ENCODE data around the gene TLE1.

The TLE1 gene

DNA sequence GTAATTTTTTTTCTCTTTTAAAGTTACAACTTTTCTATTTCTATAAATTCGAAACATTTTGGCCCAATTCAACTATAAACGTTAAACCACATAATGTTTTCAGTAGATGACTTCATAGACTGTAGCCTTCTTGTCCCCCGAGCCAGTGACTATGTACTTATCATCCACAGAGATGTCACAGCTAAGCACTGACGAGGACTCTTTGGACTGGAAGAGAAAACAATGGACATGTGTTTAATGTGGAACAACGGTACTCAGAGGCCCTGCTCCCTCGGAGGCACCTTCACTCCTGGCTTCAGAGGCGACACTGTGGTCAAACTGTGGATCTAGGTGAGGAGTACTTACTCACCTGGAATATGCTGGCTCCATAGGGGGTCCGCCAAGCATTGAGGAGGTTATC is 105.2 kb downstream of the TLE1 start:
- Histone ChIP-seq H3K79me2 (ENCODE audit: insufficient read depth, low read length) (no peaks in the 10 kb centered on the region), H3K27me3 (ENCODE audit: insufficient read depth, low read length) (no peaks in the 10 kb centered on the region), H4K20me1 (ENCODE audit: insufficient read depth, low read length) (no peaks in the 10 kb centered on the region), H3K4me3 (ENCODE audit: low read depth, low read length, poor library complexity, severe bottlenecking) (no peak overlapping the region), H3K9me2 (ENCODE audit: low read depth, low read length) (no peaks in the 10 kb centered on the region), H2AFZ (ENCODE audit: low read length) (no peak overlapping the region), H3K4me1 (ENCODE audit: insufficient read depth, low read length, severe bottlenecking) (peaks cover 58% of the 10 kb centered on the region), H3K9ac (ENCODE audit: low read length) (no peak overlapping the region), H3K4me2 (ENCODE audit: low read length) (no peak overlapping the region), H3K27ac (ENCODE audit: low read depth, low read length, poor library complexity, severe bottlenecking) (peak overlapping the region; percentile 88), H3K9me3 (ENCODE audit: low read length) (no peaks in the 10 kb centered on the region), H3F3A (ENCODE audit: insufficient read depth, low read length) (no peaks in the 10 kb centered on the region), H3K36me3 (ENCODE audit: insufficient read depth, low read length) (no peaks in the 10 kb centered on the region)
- no peak for TF ChIP-seq EZH2 (IDR thresholded peaks at IDR 0.05; ENCODE audit: borderline replicate concordance, low read length)
- TF ChIP-seq, protein P1, sequence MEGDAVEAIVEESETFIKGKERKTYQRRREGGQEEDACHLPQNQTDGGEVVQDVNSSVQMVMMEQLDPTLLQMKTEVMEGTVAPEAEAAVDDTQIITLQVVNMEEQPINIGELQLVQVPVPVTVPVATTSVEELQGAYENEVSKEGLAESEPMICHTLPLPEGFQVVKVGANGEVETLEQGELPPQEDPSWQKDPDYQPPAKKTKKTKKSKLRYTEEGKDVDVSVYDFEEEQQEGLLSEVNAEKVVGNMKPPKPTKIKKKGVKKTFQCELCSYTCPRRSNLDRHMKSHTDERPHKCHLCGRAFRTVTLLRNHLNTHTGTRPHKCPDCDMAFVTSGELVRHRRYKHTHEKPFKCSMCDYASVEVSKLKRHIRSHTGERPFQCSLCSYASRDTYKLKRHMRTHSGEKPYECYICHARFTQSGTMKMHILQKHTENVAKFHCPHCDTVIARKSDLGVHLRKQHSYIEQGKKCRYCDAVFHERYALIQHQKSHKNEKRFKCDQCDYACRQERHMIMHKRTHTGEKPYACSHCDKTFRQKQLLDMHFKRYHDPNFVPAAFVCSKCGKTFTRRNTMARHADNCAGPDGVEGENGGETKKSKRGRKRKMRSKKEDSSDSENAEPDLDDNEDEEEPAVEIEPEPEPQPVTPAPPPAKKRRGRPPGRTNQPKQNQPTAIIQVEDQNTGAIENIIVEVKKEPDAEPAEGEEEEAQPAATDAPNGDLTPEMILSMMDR (IDR thresholded peaks at IDR 0.05; ENCODE audit: low read length): no peak

GRCh38 chr9:81581986-81582385 is 107.4 kb downstream of the TLE1 start:
- Histone ChIP-seq H3K9ac (ENCODE audit: low read length) (no peak overlapping the region), H3K4me1 (ENCODE audit: insufficient read depth, low read length, severe bottlenecking) (peaks cover 47% of the 10 kb centered on the region), H3K27ac (ENCODE audit: low read depth, low read length, poor library complexity, severe bottlenecking) (no peak overlapping the region), H3K9me2 (ENCODE audit: low read depth, low read length) (no peaks in the 10 kb centered on the region), H3K4me3 (ENCODE audit: low read depth, low read length, poor library complexity, severe bottlenecking) (no peak overlapping the region), H2AFZ (ENCODE audit: low read length) (no peak overlapping the region), H4K20me1 (ENCODE audit: insufficient read depth, low read length) (no peaks in the 10 kb centered on the region), H3K79me2 (ENCODE audit: insufficient read depth, low read length) (no peaks in the 10 kb centered on the region), H3K27me3 (ENCODE audit: insufficient read depth, low read length) (no peaks in the 10 kb centered on the region), H3K9me3 (ENCODE audit: low read length) (no peaks in the 10 kb centered on the region), H3F3A (ENCODE audit: insufficient read depth, low read length) (no peaks in the 10 kb centered on the region), H3K36me3 (ENCODE audit: insufficient read depth, low read length) (no peaks in the 10 kb centered on the region), H3K4me2 (ENCODE audit: low read length) (no peak overlapping the region)
- TF ChIP-seq, protein P1 (IDR thresholded peaks at IDR 0.05; ENCODE audit: low read length): no peak
- no peak for TF ChIP-seq EZH2 (IDR thresholded peaks at IDR 0.05; ENCODE audit: borderline replicate concordance, low read length)

GRCh38 chr9:81579381-81579780 is 110.0 kb downstream of the TLE1 start:
- H2AFZ ChIP-seq (ENCODE audit: low read length): no peak overlapping the region
- peak overlapping the region; percentile 53 for H3K27ac ChIP-seq (ENCODE audit: low read depth, low read length, poor library complexity, severe bottlenecking)
- no peaks in the 10 kb centered on the region for H3K9me2 ChIP-seq (ENCODE audit: low read depth, low read length)
- no peak overlapping the region for H3K4me3 ChIP-seq (ENCODE audit: low read depth, low read length, poor library complexity, severe bottlenecking)
- no peaks in the 10 kb centered on the region for H3F3A ChIP-seq (ENCODE audit: insufficient read depth, low read length)
- no peaks in the 10 kb centered on the region for H3K9me3 ChIP-seq (ENCODE audit: low read length)
- H3K79me2 ChIP-seq (ENCODE audit: insufficient read depth, low read length): no peaks in the 10 kb centered on the region
- H4K20me1 ChIP-seq (ENCODE audit: insufficient read depth, low read length): no peaks in the 10 kb centered on the region
- no peaks in the 10 kb centered on the region for H3K36me3 ChIP-seq (ENCODE audit: insufficient read depth, low read length)
- TF ChIP-seq EZH2 (IDR thresholded peaks at IDR 0.05; ENCODE audit: borderline replicate concordance, low read length): no peak
- TF ChIP-seq, protein P1 (IDR thresholded peaks at IDR 0.05; ENCODE audit: low read length): no peak
- H3K9ac ChIP-seq (ENCODE audit: low read length): no peak overlapping the region
- no peaks in the 10 kb centered on the region for H3K27me3 ChIP-seq (ENCODE audit: insufficient read depth, low read length)
- H3K4me2 ChIP-seq (ENCODE audit: low read length): 0 out of 2 replicates have a peak overlapping the region, but pooled peaks have one; percentile 27
- peaks cover 20% of the 10 kb centered on the region for H3K4me1 ChIP-seq (ENCODE audit: insufficient read depth, low read length, severe bottlenecking)
